Keratinocyte (primary cell): ENCODE measurements around the gene TDP1. TPM values are rescaled to one million over a fixed set of nuclear protein-coding genes. Genes with fewer than 3 reads are reported as not detected.

Experiments used
- DNase-seq: peaks from one replicate; pipeline ENCODE4 v3.0.0-alpha.2; 2011; ENCODE audit warnings: low read depth, missing footprints, low spot score
- FAIRE-seq: peaks from 2 replicates; lab custom pipeline; 2011; peaks lifted over from hg19 to GRCh38; lab: Jason Lieb, UNC
- H2AFZ ChIP-seq: 2 replicates; pipeline ENCODE4 v1.6.0; 2012; ENCODE audit warnings: low read length, control low read depth, inconsistent platforms; ENCODE audit not compliant: control insufficient read depth
- H3K27ac ChIP-seq: 2 replicates; pipeline ENCODE4 v1.5.1; 2011; ENCODE audit warnings: low read length; ENCODE audit not compliant: control insufficient read depth, insufficient read depth
- H3K27me3 ChIP-seq: 3 replicates; pipeline ENCODE4 v1.6.0; 2011; ENCODE audit warnings: low read length; ENCODE audit not compliant: control insufficient read depth, insufficient read depth; ENCODE audit errors: extremely low read depth
- H3K36me3 ChIP-seq, 2 experiments: 2 replicates in 1 of 2; 3 replicates in 1 of 2; pipeline ENCODE4 v1.5.1; 2011; ENCODE audit warnings: low read length in 2 of 2, mild to moderate bottlenecking in 1 of 2; ENCODE audit not compliant: control insufficient read depth in 2 of 2, insufficient read depth in 2 of 2; ENCODE audit errors: extremely low read depth in 1 of 2
- H3K4me1 ChIP-seq: 3 replicates; pipeline ENCODE4 v1.5.1; 2011; ENCODE audit warnings: low read length; ENCODE audit not compliant: control insufficient read depth, insufficient read depth; ENCODE audit errors: extremely low read depth
- H3K4me2 ChIP-seq: 3 replicates; pipeline ENCODE4 v1.6.0; 2011; ENCODE audit warnings: low read depth, low read length; ENCODE audit not compliant: control insufficient read depth, insufficient read depth; ENCODE audit errors: extremely low read depth
- H3K4me3 ChIP-seq, 3 experiments: fragments of 200-600 bp in 1 of 3; sonication (generic) in 1 of 3; 2 replicates in 2 of 3; 3 replicates in 1 of 3; pipeline ENCODE4 v1.5.1; 2011 to 2016; ENCODE audit warnings: low read length in 3 of 3, mild to moderate bottlenecking in 3 of 3, control low read depth in 2 of 3, inconsistent platforms in 1 of 3, low read depth in 1 of 3, mixed read lengths in 1 of 3, mixed run types in 1 of 3, moderate library complexity in 1 of 3; ENCODE audit not compliant: control insufficient read depth in 2 of 3, insufficient read depth in 2 of 3; ENCODE audit errors: extremely low read depth in 1 of 3
- H3K79me2 ChIP-seq: 2 replicates; pipeline ENCODE4 v1.6.0; 2012; ENCODE audit warnings: low read length; ENCODE audit not compliant: control insufficient read depth, insufficient read depth
- H3K9ac ChIP-seq: 3 replicates; pipeline ENCODE4 v1.6.0; 2011; ENCODE audit warnings: low read length; ENCODE audit not compliant: control insufficient read depth, insufficient read depth; ENCODE audit errors: extremely low read depth
- H3K9me1 ChIP-seq: 3 replicates; pipeline ENCODE4 v1.6.0; 2011; ENCODE audit warnings: low read length; ENCODE audit not compliant: control insufficient read depth, insufficient read depth; ENCODE audit errors: extremely low read depth
- H3K9me3 ChIP-seq: 2 replicates; pipeline ENCODE4 v1.5.1; 2012; ENCODE audit warnings: low read depth, low read length; ENCODE audit not compliant: control insufficient read depth
- H4K20me1 ChIP-seq: 3 replicates; pipeline ENCODE4 v1.6.0; 2011; ENCODE audit warnings: low read length; ENCODE audit not compliant: control insufficient read depth, insufficient read depth; ENCODE audit errors: extremely low read depth
- CTCF ChIP-seq, 3 experiments: IDR thresholded peaks in 1 of 3; conservative IDR thresholded peaks in 1 of 3; optimal IDR thresholded peaks in 1 of 3; 2 replicates in 2 of 3; 3 replicates in 1 of 3; pipeline versions ENCODE3 to v1.5.1; 2011; ENCODE audit warnings: low read length in 3 of 3, mild to moderate bottlenecking in 3 of 3, moderate library complexity in 2 of 3, control low read depth in 1 of 3, inconsistent platforms in 1 of 3; ENCODE audit not compliant: insufficient read depth in 2 of 3; ENCODE audit errors: extremely low read depth in 1 of 3
- EZH2 ChIP-seq: IDR thresholded peaks from one replicate; pipeline ENCODE4 v1.6.1; 2012; ENCODE audit warnings: inconsistent platforms, mild to moderate bottlenecking, low read length, moderate library complexity
- dilution Hi-C: fragments of 300-500 bp; cut with MboI; formaldehyde crosslinking; loops from one replicate; pipeline ENCODE4 v1.7.0; 2020; ENCODE audit warnings: low sequenced_read_pairs; ENCODE audit not compliant: extremely low pct_ligation_motif_present
- polyA plus RNA-seq, 5 experiments: library from polyadenylated mRNA; depleted of rRNA in 3 of 5; stranded (reverse) in 3 of 5; stranded (forward) in 1 of 5; unstranded in 1 of 5; fragments of >200 nt; gene quantifications; 1 replicate in 1 of 5; 2 replicates in 3 of 5; 3 replicates in 1 of 5; pipeline versions ENCODE4 v1.2.1 to v1.2.3, GENCODE V29; 2011 to 2012; ENCODE audit warnings: missing spikeins in 2 of 5, low read depth in 1 of 5, low replicate concordance in 1 of 5

The TDP1 gene
- polyA plus RNA-seq, 1 donor (not counting 4 experiments of a cell fraction or from before 2014, with no cell fraction given) = 24.9 TPM

DNA sequence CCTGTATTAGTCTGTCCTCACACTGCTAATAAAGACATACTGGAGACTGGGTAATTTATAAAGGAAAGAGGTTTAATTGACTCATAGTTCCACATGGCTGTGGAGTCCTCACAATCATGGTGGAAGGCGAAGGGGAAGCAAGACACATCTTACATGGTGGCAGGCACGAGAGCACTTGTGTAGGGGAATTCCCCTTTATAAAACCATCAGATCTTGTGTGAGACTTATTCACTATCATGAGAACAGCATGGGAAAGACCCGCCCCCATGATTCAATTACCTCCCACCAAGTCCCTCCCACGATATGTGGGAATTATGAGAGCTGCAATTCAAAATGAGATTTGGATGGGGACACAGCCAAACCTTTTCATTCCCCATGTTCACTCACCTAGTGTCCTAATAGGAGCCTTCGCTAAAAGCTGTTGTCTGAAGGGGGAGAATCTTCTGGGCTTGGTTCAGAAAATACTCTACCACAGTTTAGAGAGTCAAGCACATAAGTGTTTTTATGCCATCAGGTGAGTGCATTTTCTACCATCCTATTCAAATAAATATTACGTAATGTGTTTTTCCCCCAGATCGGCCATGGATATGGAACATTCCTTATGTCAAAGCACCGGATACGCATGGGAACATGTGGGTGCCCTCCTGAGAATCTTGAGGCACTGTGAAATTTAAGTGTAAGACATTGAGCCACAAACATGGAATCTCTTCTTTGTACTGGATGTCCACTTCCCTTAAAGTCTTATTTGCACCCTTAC, 86.9 kb downstream of the TDP1 start:
- H3K27ac ChIP-seq = no peak overlapping the region
- DNase-seq (no peak), FAIRE-seq (no peak)
- peaks cover 7 to 8% of the 10 kb centered on the region in 2 experiments for H3K36me3 ChIP-seq
- no peak overlapping the region for H3K9ac ChIP-seq
- H2AFZ ChIP-seq = no peak overlapping the region
- no peak for TF ChIP-seq CTCF (optimal IDR thresholded peaks at IDR 0.05 in 1 of 3, IDR thresholded peaks at IDR 0.05 in 1 of 3, conservative IDR thresholded peaks at IDR 0.05 in 1 of 3; ENCODE audit: extremely low read depth in 1 of 3, insufficient read depth in 2 of 3, low read length in 3 of 3)
- no peak for TF ChIP-seq EZH2
- H4K20me1 ChIP-seq = no peaks in the 10 kb centered on the region
- dilution Hi-C loops = no loop called here
- H3K27me3 ChIP-seq = no peaks in the 10 kb centered on the region
- H3K4me1 ChIP-seq = no peaks in the 10 kb centered on the region
- no peak overlapping the region for H3K4me3 ChIP-seq
- H3K9me1 ChIP-seq = no peaks in the 10 kb centered on the region
- H3K9me3 ChIP-seq = no peaks in the 10 kb centered on the region
- no peaks in the 10 kb centered on the region for H3K79me2 ChIP-seq
- H3K4me2 ChIP-seq = no peak overlapping the region

DNA sequence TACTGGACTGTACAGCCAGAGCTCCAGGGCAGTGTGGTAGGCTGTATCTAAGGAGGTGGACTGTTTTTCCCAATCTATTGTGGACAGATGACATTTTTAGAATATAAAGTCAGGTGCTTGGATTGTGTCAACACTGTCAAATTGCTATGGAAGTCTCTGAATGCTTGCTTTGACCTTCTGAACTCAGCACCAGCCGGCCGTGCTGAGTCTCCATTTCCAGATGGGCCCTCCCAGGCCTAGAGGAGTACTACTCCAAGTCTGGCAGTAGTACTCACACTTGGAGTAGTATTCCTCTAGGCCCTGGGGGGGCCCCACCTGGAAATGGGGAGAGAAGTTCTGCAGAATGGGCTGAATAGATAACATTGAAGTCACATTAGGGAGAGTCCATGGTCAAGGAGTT, 89.9 kb downstream of the TDP1 start:
- Histone ChIP-seq H3K4me2 (no peak overlapping the region), H2AFZ (no peak overlapping the region), H3K9me1 (no peaks in the 10 kb centered on the region), H3K4me3 (no peak overlapping the region), H3K27me3 (no peaks in the 10 kb centered on the region), H3K27ac (no peak overlapping the region), H3K79me2 (no peaks in the 10 kb centered on the region), H3K9me3 (no peaks in the 10 kb centered on the region), H3K36me3 (peaks cover 7 to 8% of the 10 kb centered on the region in 2 experiments), H3K4me1 (no peaks in the 10 kb centered on the region), H4K20me1 (no peaks in the 10 kb centered on the region), H3K9ac (no peak overlapping the region)
- dilution Hi-C loops = no loop called here
- no peak for TF ChIP-seq EZH2
- TF ChIP-seq CTCF (optimal IDR thresholded peaks at IDR 0.05 in 1 of 3, IDR thresholded peaks at IDR 0.05 in 1 of 3, conservative IDR thresholded peaks at IDR 0.05 in 1 of 3; ENCODE audit: extremely low read depth in 1 of 3, insufficient read depth in 2 of 3, low read length in 3 of 3) = no peak
- DNase-seq = no peak
- FAIRE-seq = no peak
